PC-9 (cell line): ENCODE data around the gene STPG1. TPM values are rescaled to one million over a fixed set of nuclear protein-coding genes. Genes with fewer than 3 reads are reported as not detected.

ENCODE experiments used
- BruUV-seq: library from RNA; stranded (reverse); fragments of 400-500 nt; replicated peaks from 2 replicates; lab custom pipeline; 2021; lab: Mats Ljungman, UMichigan
- CTCF ChIA-PET: fragments of 300-600 bp; sonication (Branson Sonifier 250); formaldehyde crosslinking; loops from one replicate; lab custom pipeline; 2022; ENCODE audit warnings: antibody characterized with exemption; lab: Charles Lee
- POLR2A ChIA-PET: fragments of 300-600 bp; sonication (Branson Sonifier 250); formaldehyde crosslinking; loops from one replicate; lab custom pipeline; 2022; ENCODE audit warnings: antibody characterized with exemption; ENCODE audit not compliant: unreplicated experiment; lab: Charles Lee
- DNase-seq, 2 experiments: peaks; one replicate each; pipeline versions ENCODE4 v3.0.0 to v3.0.0-alpha.2; 2015 to 2022; ENCODE audit warnings: mixed read lengths in 1 of 2
- H2AFZ ChIP-seq: fragments of 200-600 bp; sonication (generic); 2 replicates; pipeline ENCODE4 v1.8.1; 2017; ENCODE audit warnings: antibody characterized with exemption
- H3F3A ChIP-seq: fragments of 200-600 bp; sonication (generic); 2 replicates; pipeline ENCODE4 v1.8.1; 2017; ENCODE audit warnings: antibody characterized with exemption, mild to moderate bottlenecking, low read depth; ENCODE audit not compliant: insufficient read depth
- H3K27ac ChIP-seq: fragments of 200-600 bp; sonication (generic); 2 replicates; pipeline ENCODE4 v1.6.1; 2016; ENCODE audit warnings: mixed run types
- H3K27me3 ChIP-seq: fragments of 200-600 bp; sonication (generic); 2 replicates; pipeline ENCODE4 v1.6.1; 2016; ENCODE audit warnings: low read depth, mixed run types; ENCODE audit not compliant: insufficient read depth
- H3K36me3 ChIP-seq: fragments of 200-600 bp; sonication (generic); 2 replicates; pipeline ENCODE4 v1.6.1; 2016; ENCODE audit warnings: low read depth, mixed run types
- H3K4me1 ChIP-seq: fragments of 200-600 bp; sonication (generic); replicated peaks from 2 replicates; pipeline ENCODE4 v1.6.1; 2016; ENCODE audit warnings: mixed run types; ENCODE audit not compliant: insufficient read depth
- H3K4me2 ChIP-seq: fragments of 200-600 bp; sonication (generic); 2 replicates; pipeline ENCODE4 v1.6.1; 2017; ENCODE audit warnings: mixed run types
- H3K4me3 ChIP-seq: fragments of 200-600 bp; sonication (generic); 2 replicates; pipeline ENCODE4 v1.6.1; 2016; ENCODE audit warnings: mixed run types
- H3K79me2 ChIP-seq: fragments of 200-600 bp; sonication (generic); 2 replicates; pipeline ENCODE4 v1.6.1; 2017; ENCODE audit warnings: low read depth, mixed run types
- H3K9me2 ChIP-seq: fragments of 200-600 bp; sonication (generic); 2 replicates; pipeline ENCODE4 v1.8.1; 2017; ENCODE audit warnings: mild to moderate bottlenecking; ENCODE audit not compliant: insufficient read depth
- H3K9me3 ChIP-seq: fragments of 200-600 bp; sonication (generic); 2 replicates; pipeline ENCODE4 v1.8.1; 2016; ENCODE audit warnings: low read depth; ENCODE audit not compliant: insufficient read depth
- H4K20me1 ChIP-seq: fragments of 200-600 bp; sonication (generic); 2 replicates; pipeline ENCODE4 v1.8.1; 2017; ENCODE audit not compliant: insufficient read depth
- CTCF ChIP-seq: fragments of 200-600 bp; sonication (generic); conservative IDR thresholded peaks from 2 replicates; pipeline ENCODE4 v1.6.1; 2017; ENCODE audit warnings: mixed run types, antibody characterized with exemption, mild to moderate bottlenecking, moderate library complexity
- EZH2 ChIP-seq: fragments of 200-600 bp; sonication (generic); IDR thresholded peaks from 2 replicates; pipeline ENCODE4 v1.8.0; 2017; ENCODE audit warnings: antibody characterized with exemption, low read depth
- intact Hi-C: fragments of 100-400 bp; cut with micrococcal nuclease; formaldehyde crosslinking; loops from one replicate; pipeline ENCODE4 v1.10.0; 2022; ENCODE audit not compliant: unreplicated experiment
- total RNA-seq: library from RNA; stranded (reverse); gene quantifications from 2 replicates; pipeline ENCODE4 v1.2.3, GENCODE V29; 2021

STPG1 gene
- total RNA-seq, 1 experiment from 2014 or later = 11.4 TPM

GRCh38 chr1:24373710-24374109, 39.9 kb downstream of the STPG1 start:
- ChIA-PET POLR2A (no interaction called here), CTCF (no interaction called here)
- Histone ChIP-seq H3F3A (peaks cover 36% of the 10 kb centered on the region), H3K79me2 (no peaks in the 10 kb centered on the region), H3K9me2 (no peaks in the 10 kb centered on the region), H3K27ac (peak overlapping the region; percentile 95), H3K36me3 (no peaks in the 10 kb centered on the region), H3K4me3 (no peak overlapping the region), H3K4me2 (no peak overlapping the region), H3K9me3 (no peaks in the 10 kb centered on the region), H3K27me3 (no peaks in the 10 kb centered on the region), H3K4me1 (peaks cover 32% of the 10 kb centered on the region), H2AFZ (no peak overlapping the region), H4K20me1 (no peaks in the 10 kb centered on the region)
- intact Hi-C loops = no loop called here
- no peak for DNase-seq
- TF ChIP-seq EZH2 = no peak
- TF ChIP-seq CTCF = no peak
- BruUV-seq = no TSS peak

DNA sequence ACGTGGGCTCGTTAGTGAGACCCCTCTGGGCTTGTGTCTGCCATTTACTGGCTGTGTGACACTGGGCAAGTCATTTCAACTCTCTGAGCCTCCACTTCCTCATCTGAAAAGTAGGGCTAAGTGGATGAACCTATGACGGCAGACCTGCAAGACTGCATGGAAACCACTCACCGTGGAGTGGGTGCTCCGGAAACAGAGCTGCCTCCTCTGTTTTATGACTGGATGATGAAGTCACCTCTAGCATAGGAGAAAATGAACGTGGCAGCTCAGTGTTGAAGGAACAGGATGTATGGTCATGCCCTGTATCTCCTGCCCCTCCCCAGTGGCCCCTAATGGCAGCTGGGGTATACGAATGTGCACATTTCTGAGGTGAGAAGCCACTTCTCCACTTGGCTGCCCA, 40.5 kb downstream of the STPG1 start:
- no peak overlapping the region for H3K27ac ChIP-seq
- no peak for TF ChIP-seq EZH2
- TF ChIP-seq CTCF = no peak
- H4K20me1 ChIP-seq = no peaks in the 10 kb centered on the region
- no peak for DNase-seq
- H3K36me3 ChIP-seq = no peaks in the 10 kb centered on the region
- H3K9me2 ChIP-seq = no peaks in the 10 kb centered on the region
- ChIA-PET POLR2A (no interaction called here), CTCF (no interaction called here)
- intact Hi-C loops = no loop called here
- H2AFZ ChIP-seq = no peak overlapping the region
- no peaks in the 10 kb centered on the region for H3K79me2 ChIP-seq
- no peak overlapping the region for H3K4me3 ChIP-seq
- H3K4me2 ChIP-seq = no peak overlapping the region
- H3K9me3 ChIP-seq = no peaks in the 10 kb centered on the region
- peaks cover 32% of the 10 kb centered on the region for H3K4me1 ChIP-seq
- BruUV-seq = no TSS peak
- H3K27me3 ChIP-seq = no peaks in the 10 kb centered on the region
- peaks cover 36% of the 10 kb centered on the region for H3F3A ChIP-seq

DNA sequence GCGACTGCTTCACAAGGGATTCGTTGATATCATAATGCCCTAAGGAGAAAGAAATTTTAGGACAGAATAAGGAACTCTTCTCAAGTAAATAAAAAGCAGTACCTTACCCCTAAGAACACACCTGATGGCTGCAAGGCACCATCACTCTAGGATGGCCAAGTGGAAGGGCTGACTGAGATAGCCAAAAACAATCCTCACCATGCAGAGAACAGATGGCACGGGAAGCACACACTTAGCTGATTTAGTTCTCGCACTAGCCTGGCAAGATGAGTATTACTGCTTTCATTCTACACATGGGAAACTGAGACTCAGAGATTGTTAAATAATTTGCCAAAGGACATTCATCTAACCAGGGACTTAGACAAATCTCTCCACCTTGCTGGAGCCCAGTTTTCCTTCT, 43.8 kb downstream of the STPG1 start:
- intact Hi-C loops = no loop called here
- CTCF ChIA-PET = no interaction called here
- H3K27ac ChIP-seq = no peak overlapping the region

More for the DNA sequence above, 43.8 kb downstream of the STPG1 start:
- Histone ChIP-seq H3F3A (peaks cover 29% of the 10 kb centered on the region), H4K20me1 (no peaks in the 10 kb centered on the region), H3K4me2 (no peak overlapping the region), H2AFZ (no peak overlapping the region), H3K27me3 (no peaks in the 10 kb centered on the region), H3K9me3 (no peaks in the 10 kb centered on the region), H3K9me2 (no peaks in the 10 kb centered on the region), H3K4me1 (peaks cover 27% of the 10 kb centered on the region), H3K79me2 (no peaks in the 10 kb centered on the region), H3K36me3 (no peaks in the 10 kb centered on the region), H3K4me3 (no peak overlapping the region)
- DNase-seq = no peak
- POLR2A ChIA-PET = interaction anchor here (0.7 kb wide), 1 partner anchor 48 kb away, joined by 5 read pairs; no protein-coding TSS in a partner anchor
- TF ChIP-seq EZH2 (no peak), CTCF (no peak)
- no TSS peak for BruUV-seq
